AG04450 (cell line): ENCODE results near the gene ZNF132. TPM values are rescaled to one million over a fixed set of nuclear protein-coding genes. Genes with fewer than 3 reads are reported as not detected.
"Not testable (repeated sequence)": the region's sequence is repeated elsewhere in the genome, so short reads cannot be mapped to it uniquely, and the experiment has no call there.

Source experiments
- CTCF ChIA-PET: fragments of 300-600, 350-600 bp; formaldehyde crosslinking; extraction: SDS; loops from one replicate; lab custom pipeline; 2022; ENCODE audit warnings: antibody characterized with exemption, inconsistent platforms; lab: Charles Lee
- POLR2A ChIA-PET: fragments of 350-600 bp; formaldehyde crosslinking; extraction: SDS; loops from one replicate; lab custom pipeline; 2021; ENCODE audit warnings: antibody characterized with exemption, inconsistent platforms; lab: Yijun Ruan, JAX
- DNase-seq: peaks from one replicate; pipeline ENCODE4 v3.0.0-alpha.2; 2011; ENCODE audit warnings: low read depth, low spot score
- H3K27ac ChIP-seq: one replicate; pipeline ENCODE4 v1.5.1; 2012; ENCODE audit warnings: low read depth, low read length, control low read depth
- H3K27me3 ChIP-seq: one replicate; pipeline ENCODE4 v1.6.0; 2012; ENCODE audit warnings: low read length; ENCODE audit not compliant: control insufficient read depth, insufficient read depth
- H3K4me3 ChIP-seq: 2 replicates; pipeline ENCODE4 v1.5.1; 2011; ENCODE audit warnings: mild to moderate bottlenecking, low read depth, low read length, control low read depth
- H3K9me3 ChIP-seq: 2 replicates; pipeline ENCODE4 v1.5.1; 2012; ENCODE audit warnings: low read length; ENCODE audit not compliant: control insufficient read depth, insufficient read depth
- CTCF ChIP-seq: IDR thresholded peaks from 2 replicates; pipeline ENCODE4 v1.5.1; 2011; ENCODE audit warnings: low read depth, low read length, control low read depth, inconsistent platforms
- polyA minus RNA-seq: library from RNA; depleted of rRNA, polyadenylated mRNA; stranded (reverse); fragments of >200 nt; gene quantifications from 2 replicates; pipeline ENCODE4 v1.2.3, GENCODE V29; 2011; rRNA and poly(A)+ RNA removed
- polyA plus RNA-seq: library from polyadenylated mRNA; depleted of rRNA; stranded (reverse); fragments of >200 nt; gene quantifications from 2 replicates; pipeline ENCODE4 v1.2.3, GENCODE V29; 2011; rRNA removed

Gene ZNF132
- polyA plus RNA-seq (4.6 and 4.8 TPM in 2 replicates), polyA minus RNA-seq (12.4 and 15.5 TPM in 2 replicates)

- TF ChIP-seq CTCF: no peak
- Histone ChIP-seq H3K4me3 (peak within 1 kb of the TSS; percentile 93), H3K27me3 (no peaks in the 10 kb centered on the region), H3K9me3 (peaks cover 70% of the 10 kb centered on the region), H3K27ac (peak within 1 kb of the TSS; percentile 90)
- CTCF ChIA-PET: no interaction called here
- POLR2A ChIA-PET: interaction anchor here (0.6 to 1.0 kb wide), 4 partner anchors 12 to 31 kb away, joined by 3 to 7 read pairs (median 4); partner anchors contain the start of genes ZNF324B and ZNF584
- DNase-seq: peak; percentile 99
Observed at GRCh38 chr19:58439576-58440554, at the start of gene ZNF132. ZNF132 (minus strand) TSS chr19:58440153; CDS start chr19:58439821, 332 bp downstream.

GRCh38 chr19:58484349-58484748, 44.4 kb upstream of the ZNF132 start:
- ChIA-PET POLR2A (interaction anchor here (0.6 kb wide), 1 partner anchor 36 kb away, joined by 3 read pairs; no protein-coding TSS in a partner anchor), CTCF (interaction anchor here (0.7 kb wide), 1 partner anchor 175 kb away, joined by 3 read pairs; no protein-coding TSS in a partner anchor)
- DNase-seq, H3K4me3 ChIP-seq, H3K27ac ChIP-seq, H3K27me3 ChIP-seq, H3K9me3 ChIP-seq: not testable (repeated sequence)

GRCh38 chr19:58483776-58484175, 43.8 kb upstream of the ZNF132 start:
- Histone ChIP-seq H3K9me3 (no peaks in the 10 kb centered on the region), H3K4me3 (no peak overlapping the region), H3K27me3 (no peaks in the 10 kb centered on the region), H3K27ac (no peak overlapping the region)
- no peak for DNase-seq
- TF ChIP-seq CTCF: no peak
- CTCF ChIA-PET: interaction anchor here (0.7 kb wide), 1 partner anchor 174 kb away, joined by 3 read pairs; no protein-coding TSS in a partner anchor
- POLR2A ChIA-PET: no interaction called here

- H3K27me3 ChIP-seq: no peaks in the 10 kb centered on the region
- H3K9me3 ChIP-seq: no peaks in the 10 kb centered on the region
- H3K4me3 ChIP-seq: no peak overlapping the region
- H3K27ac ChIP-seq: no peak overlapping the region
- TF ChIP-seq CTCF: no peak
- DNase-seq: no peak
- POLR2A ChIA-PET: no interaction called here
- CTCF ChIA-PET: no interaction called here
Observed at GRCh38 chr19:58482372-58482771, 42.4 kb upstream of the ZNF132 start.

GRCh38 chr19:58480831-58481230, 40.9 kb upstream of the ZNF132 start:
- Histone ChIP-seq H3K27ac (no peak overlapping the region), H3K9me3 (no peaks in the 10 kb centered on the region), H3K4me3 (no peak overlapping the region), H3K27me3 (no peaks in the 10 kb centered on the region)
- no peak for TF ChIP-seq CTCF
- ChIA-PET POLR2A (no interaction called here), CTCF (no interaction called here)
- DNase-seq: no peak
